ENCODE measurements around the gene FPR2.

FPR2 gene

GRCh38 chr19:51794885-51795490, 34.0 kb downstream of the FPR2 start, which contains the start of gene FPR3:
TSS of gene FPR3 (plus strand) at chr19:51795157. CDS start at chr19:51823749, 28,592 bp downstream.
- TF ChIP-seq ZFX (IDR thresholded peaks at IDR 0.05) (no peak), CTCF (conservative IDR thresholded peaks at IDR 0.05) (no peak)
- no peak within 1 kb of the TSS for H3K27ac ChIP-seq

GRCh38 chr19:51796195-51796679, 35.3 kb downstream of the FPR2 start:
- no peak overlapping the region for H3K27ac ChIP-seq
- TF ChIP-seq ZFX (IDR thresholded peaks at IDR 0.05) (0 out of 2 replicates have a peak, but pooled peaks have one; percentile 14), CTCF (conservative IDR thresholded peaks at IDR 0.05) (no peak)

- H3K27ac ChIP-seq, result no peak overlapping the region
- no peak for TF ChIP-seq ZFX (IDR thresholded peaks at IDR 0.05)
These were observed 36.5 kb downstream of the FPR2 start for GRCh38 chr19:51797480-51797879.

GRCh38 chr19:51798062-51798461, 37.1 kb downstream of the FPR2 start:
- no peak overlapping the region for H3K27ac ChIP-seq
- TF ChIP-seq ZFX (IDR thresholded peaks at IDR 0.05) (no peak), CTCF (conservative IDR thresholded peaks at IDR 0.05) (no peak)

GRCh38 chr19:51799034-51799773, 38.2 kb downstream of the FPR2 start:
- H3K27ac ChIP-seq, result peak overlapping the region; percentile 40
- no peak for TF ChIP-seq ZFX (IDR thresholded peaks at IDR 0.05)
- no peak; the same call in 1 of the 2 replicates for TF ChIP-seq CTCF (conservative IDR thresholded peaks at IDR 0.05)

GRCh38 chr19:51799774-51800472, 38.9 kb downstream of the FPR2 start:
- TF ChIP-seq CTCF (conservative IDR thresholded peaks at IDR 0.05) (no peak), ZFX (IDR thresholded peaks at IDR 0.05) (no peak)
- H3K27ac ChIP-seq, result peak overlapping the region; percentile 40

GRCh38 chr19:51800473-51801244, 39.7 kb downstream of the FPR2 start:
- no peak for TF ChIP-seq ZFX (IDR thresholded peaks at IDR 0.05)
- TF ChIP-seq CTCF (conservative IDR thresholded peaks at IDR 0.05), result no peak
- H3K27ac ChIP-seq, result no peak overlapping the region

Measured in C4-2B (cell line).